KOPT-K1 (cell line): ENCODE measurements around the gene CCN5.
"Not testable (repeated sequence)": the region's sequence is repeated elsewhere in the genome, so short reads cannot be mapped to it uniquely, and the experiment has no call there.

Experiments
- H3K27ac ChIP-seq: fragments of 200-600 bp; sonication (generic); 2 replicates; pipeline ENCODE4 v1.5.1; 2016; ENCODE audit warnings: antibody characterized with exemption, mild to moderate bottlenecking, low read depth, low read length; ENCODE audit not compliant: poor library complexity, severe bottlenecking
- H3K36me3 ChIP-seq: fragments of 200-600 bp; sonication (generic); 2 replicates; pipeline ENCODE4 v1.5.1; 2017; ENCODE audit warnings: antibody characterized with exemption, mild to moderate bottlenecking, low read length, moderate library complexity; ENCODE audit not compliant: insufficient read depth
- H3K9me3 ChIP-seq: fragments of 200-600 bp; sonication (generic); 2 replicates; pipeline ENCODE4 v1.5.1; 2017; ENCODE audit warnings: antibody characterized with exemption, low read length, mild to moderate bottlenecking; ENCODE audit not compliant: insufficient read depth, poor library complexity, severe bottlenecking

The CCN5 gene

GRCh38 chr20:44714701-44715498, at the start of gene CCN5:
Gene CCN5, plus strand, starts transcription at chr20:44715369. Its CDS starts 22 bp downstream, at chr20:44715391.
- no peaks in the 10 kb centered on the region for H3K36me3 ChIP-seq
- H3K9me3 ChIP-seq: no peaks in the 10 kb centered on the region
- no peak within 1 kb of the TSS for H3K27ac ChIP-seq

- Histone ChIP-seq H3K27ac (peak overlapping the region; percentile 7), H3K9me3 (no peaks in the 10 kb centered on the region), H3K36me3 (peaks cover 68% of the 10 kb centered on the region)
Observed at GRCh38 chr20:44666066-44666465, 49.1 kb upstream of the CCN5 start.

- H3K9me3 ChIP-seq: not testable (repeated sequence)
- Histone ChIP-seq H3K27ac (peak overlapping the region; percentile 96), H3K36me3 (peaks cover 26% of the 10 kb centered on the region)
Observed at GRCh38 chr20:44670851-44671250, 44.3 kb upstream of the CCN5 start.

GRCh38 chr20:44671541-44671940, 43.6 kb upstream of the CCN5 start:
- Histone ChIP-seq H3K27ac (peak overlapping the region; percentile 96), H3K36me3 (peaks cover 19% of the 10 kb centered on the region)
- not testable (repeated sequence) for H3K9me3 ChIP-seq

- Histone ChIP-seq H3K27ac (peak overlapping the region; percentile 96), H3K36me3 (peaks cover 13% of the 10 kb centered on the region)
- H3K9me3 ChIP-seq: not testable (repeated sequence)
Observed at GRCh38 chr20:44672318-44672902, 42.8 kb upstream of the CCN5 start.

- Histone ChIP-seq H3K27ac (no peak overlapping the region), H3K9me3 (peaks cover 3% of the 10 kb centered on the region), H3K36me3 (peaks cover 22% of the 10 kb centered on the region; the same call in 1 of the 2 replicates)
Observed at GRCh38 chr20:44678242-44678641, 36.9 kb upstream of the CCN5 start.

- Histone ChIP-seq H3K27ac (no peak overlapping the region), H3K36me3 (peaks cover 24% of the 10 kb centered on the region; the same call in 1 of the 2 replicates), H3K9me3 (peaks cover 3% of the 10 kb centered on the region)
Observed at GRCh38 chr20:44678990-44679611, 36.1 kb upstream of the CCN5 start.

DNA sequence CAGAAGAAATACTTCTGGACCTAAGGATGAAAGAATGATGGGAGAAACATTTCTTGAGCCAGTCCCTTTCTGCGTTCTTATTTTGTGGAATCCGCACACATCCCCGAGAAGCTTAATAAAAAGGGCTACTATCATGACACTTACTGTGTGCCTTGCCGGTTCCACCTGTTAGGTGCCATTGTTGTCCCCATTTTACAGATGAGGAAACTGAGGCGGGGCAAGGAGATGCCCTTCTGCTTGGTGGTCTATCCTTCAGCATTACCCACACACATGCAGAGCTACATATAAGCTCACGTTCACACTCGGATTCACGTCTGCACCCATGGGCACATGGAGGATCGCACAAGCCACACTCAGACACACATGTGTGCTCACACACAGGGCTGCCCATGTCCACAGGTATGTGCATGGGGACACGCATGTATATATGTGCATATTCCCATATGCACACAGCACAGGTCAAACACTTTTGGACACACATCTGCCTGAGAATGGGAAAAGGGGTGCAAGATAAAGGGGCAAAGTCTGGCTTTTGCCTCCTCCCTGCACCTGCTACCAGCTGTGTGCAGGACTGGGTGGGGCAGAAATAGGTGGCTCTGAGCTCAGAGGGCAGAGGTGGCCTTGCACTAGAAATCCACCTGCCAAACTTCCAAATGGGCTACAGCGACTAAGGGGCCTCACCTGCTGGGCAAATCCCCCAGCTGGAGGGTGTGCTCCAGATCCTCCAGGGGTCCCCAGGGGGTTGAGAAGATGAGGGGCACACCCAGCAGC, 33.2 kb upstream of the CCN5 start:
- H3K27ac ChIP-seq: no peak overlapping the region
- H3K36me3 ChIP-seq: peaks cover 24% of the 10 kb centered on the region; the same call in 1 of the 2 replicates
- peaks cover 3% of the 10 kb centered on the region for H3K9me3 ChIP-seq

DNA sequence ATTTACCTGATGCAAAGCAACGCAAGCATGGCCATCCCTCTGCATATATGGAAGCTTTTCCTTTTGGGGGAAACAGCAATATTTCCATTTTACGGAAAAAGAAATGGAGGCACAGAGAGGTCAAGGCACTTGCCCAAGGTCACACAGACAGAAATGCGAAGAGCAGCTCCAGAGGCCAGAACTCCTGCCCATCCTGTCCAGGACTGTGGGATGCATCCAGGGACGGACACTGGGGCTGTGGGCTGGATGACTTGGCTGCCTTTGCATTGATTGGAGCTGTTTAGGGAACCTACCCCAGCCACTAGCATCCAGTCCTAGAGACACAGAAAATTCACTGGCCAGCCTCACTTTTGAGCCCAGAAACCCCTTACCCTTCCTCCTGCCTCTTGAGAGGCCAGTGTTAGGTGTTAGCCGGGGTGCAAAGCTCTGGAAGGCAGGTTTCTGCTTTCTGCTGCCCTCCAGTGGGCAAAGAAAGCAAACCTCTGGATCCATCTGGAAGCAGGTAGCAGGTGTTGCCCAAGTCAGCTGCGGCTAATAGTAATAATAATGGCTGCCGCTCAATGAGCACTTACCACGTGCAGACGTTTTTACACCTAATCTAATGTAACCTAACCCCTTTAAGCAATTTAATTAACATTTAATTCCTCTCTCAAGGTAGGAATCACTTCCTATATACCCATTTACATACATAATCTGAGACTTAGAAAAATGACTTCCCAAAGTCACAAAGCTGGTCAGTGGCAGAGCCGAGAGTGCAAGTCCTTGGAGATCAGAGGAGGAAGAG, 31.7 kb upstream of the CCN5 start:
- Histone ChIP-seq H3K36me3 (peaks cover 24% of the 10 kb centered on the region; the same call in 1 of the 2 replicates), H3K27ac (no peak overlapping the region)

GRCh38 chr20:44684047-44684967, 30.9 kb upstream of the CCN5 start:
- H3K27ac ChIP-seq: peak overlapping the region; percentile 29
- peaks cover 3% of the 10 kb centered on the region for H3K9me3 ChIP-seq
- H3K36me3 ChIP-seq: peaks cover 24% of the 10 kb centered on the region; the same call in 1 of the 2 replicates

More for the DNA sequence above, 31.7 kb upstream of the CCN5 start:
- H3K9me3 ChIP-seq: peaks cover 3% of the 10 kb centered on the region

- H3K9me3 ChIP-seq: no peaks in the 10 kb centered on the region
- H3K27ac ChIP-seq: no peak overlapping the region
- H3K36me3 ChIP-seq: peaks cover 16% of the 10 kb centered on the region; the same call in 1 of the 2 replicates
Observed at GRCh38 chr20:44686934-44687333, 28.2 kb upstream of the CCN5 start.

GRCh38 chr20:44688053-44688625, 27.0 kb upstream of the CCN5 start:
- Histone ChIP-seq H3K36me3 (0 out of 2 replicates have a peak, but pooled peaks cover 3% of the 10 kb centered on the region), H3K9me3 (no peaks in the 10 kb centered on the region), H3K27ac (no peak overlapping the region)

GRCh38 chr20:44689809-44690208, 25.4 kb upstream of the CCN5 start:
- H3K9me3 ChIP-seq: no peaks in the 10 kb centered on the region
- no peaks in the 10 kb centered on the region for H3K36me3 ChIP-seq
- no peak overlapping the region for H3K27ac ChIP-seq
